NCI-H2227 (cell line): ENCODE data around the gene POSTN.
A peak's percentile ranks its signal among the peaks of the same experiment; 100 is the strongest.
"Not testable (repeated sequence)": the region's sequence is repeated elsewhere in the genome, so short reads cannot be mapped to it uniquely, and the experiment has no call there.

Experiments used
- DNase-seq: peaks from one replicate; lab custom pipeline; 2025; ENCODE audit not compliant: unreplicated experiment; lab: John Stamatoyannopoulos, UW

The POSTN gene

DNA sequence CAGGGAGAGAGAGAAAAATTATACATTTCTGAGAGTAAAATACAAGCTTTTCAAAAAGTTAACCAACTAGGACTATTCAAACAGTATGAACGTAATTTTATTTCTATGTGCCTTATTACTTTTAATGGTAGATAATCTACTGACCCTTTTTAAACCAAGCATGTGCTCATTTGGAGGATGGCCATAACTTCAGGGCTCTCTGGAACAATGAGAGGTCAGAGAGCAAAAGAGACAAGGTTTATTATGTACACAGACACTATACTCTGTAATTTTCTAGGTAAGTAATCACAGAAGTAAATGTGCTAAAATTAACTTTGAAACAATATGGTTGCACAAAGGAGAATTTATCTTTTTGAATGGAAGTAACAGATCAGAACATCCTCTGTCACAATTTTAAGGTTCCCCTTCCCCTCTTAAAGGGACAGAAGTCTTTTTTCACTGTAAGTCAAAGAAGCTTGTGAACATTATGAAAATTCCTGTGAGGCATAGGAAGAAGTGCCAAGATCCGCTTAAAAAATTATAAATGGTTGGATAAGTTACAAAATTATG, 1.0 kb downstream of the POSTN start:
- DNase-seq: peak; percentile 11

DNA sequence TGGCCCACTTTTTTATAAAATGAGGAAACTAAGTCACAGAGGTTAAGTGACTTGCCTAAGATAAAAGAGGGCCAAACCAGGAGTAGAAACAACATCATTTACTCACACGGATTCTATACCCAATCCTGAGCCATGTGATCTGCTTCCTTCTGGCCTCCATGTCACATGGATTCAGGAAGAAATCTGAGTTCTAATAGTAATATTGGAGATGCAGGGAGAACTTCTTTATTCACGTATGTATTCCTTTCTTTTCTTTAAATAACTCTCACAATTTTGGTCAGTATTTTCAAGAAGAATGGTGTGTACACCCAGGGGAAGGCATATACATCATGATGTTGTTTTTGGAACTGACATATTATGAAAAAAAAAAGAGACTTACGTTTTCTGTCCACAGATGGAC, 1.8 kb downstream of the POSTN start:
- DNase-seq: no peak

DNA sequence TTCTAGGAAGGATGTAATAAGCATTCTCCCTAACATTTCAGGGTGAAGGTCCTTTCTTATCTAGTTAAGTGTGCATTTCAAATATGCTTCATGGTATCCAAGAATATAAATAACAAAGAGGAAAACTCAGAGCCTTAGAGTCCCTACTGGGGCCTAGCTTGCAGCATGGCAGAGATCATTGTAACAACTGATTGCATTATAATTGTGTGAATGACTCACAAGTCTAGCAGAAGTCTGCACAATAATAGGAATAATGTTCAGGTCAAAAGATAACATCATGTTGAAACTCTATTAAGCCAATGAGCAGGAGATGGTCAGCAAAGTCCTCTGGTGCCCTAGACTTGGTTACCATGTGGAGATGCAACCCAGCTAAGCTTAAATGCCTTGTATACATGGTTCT, 3.4 kb downstream of the POSTN start:
- peak; percentile 6 for DNase-seq

DNA sequence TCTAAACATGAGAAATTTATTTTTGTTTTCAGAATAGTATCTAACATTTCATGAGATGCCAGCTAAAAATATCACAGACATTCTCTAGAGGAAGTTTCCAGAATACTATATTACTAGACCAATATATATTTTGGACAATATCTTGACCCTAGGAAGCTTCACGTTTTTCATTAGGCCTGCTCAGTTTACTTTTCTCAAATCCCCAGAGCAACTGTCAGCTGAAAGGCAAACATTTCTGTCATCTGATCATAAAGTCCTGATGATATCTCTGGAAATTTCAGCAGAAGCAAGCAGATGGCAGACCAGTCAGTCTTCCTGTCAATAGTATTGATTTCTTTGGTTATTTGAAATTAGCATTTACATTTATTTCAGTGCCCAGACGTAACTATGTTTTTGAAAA, 4.0 kb downstream of the POSTN start:
- DNase-seq: no peak

DNA sequence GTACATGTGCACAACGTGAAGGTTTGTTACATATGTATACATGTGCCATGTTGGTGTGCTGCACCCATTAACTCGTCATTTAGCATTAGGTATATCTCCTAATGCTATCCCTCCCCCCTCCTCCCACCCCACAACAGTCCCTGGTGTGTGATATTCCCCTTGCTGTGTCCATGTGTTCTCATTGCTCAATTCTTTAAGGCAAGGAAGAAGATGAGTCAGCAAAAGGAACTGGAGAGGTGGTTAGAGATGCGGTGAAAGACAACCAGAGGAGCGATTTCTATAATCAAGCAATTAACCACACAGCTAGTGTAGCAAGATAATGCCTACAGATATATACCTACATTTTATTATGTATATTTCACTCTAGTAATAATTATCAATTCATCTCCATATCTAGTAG, 9.2 kb downstream of the POSTN start:
- not testable (repeated sequence) for DNase-seq

DNA sequence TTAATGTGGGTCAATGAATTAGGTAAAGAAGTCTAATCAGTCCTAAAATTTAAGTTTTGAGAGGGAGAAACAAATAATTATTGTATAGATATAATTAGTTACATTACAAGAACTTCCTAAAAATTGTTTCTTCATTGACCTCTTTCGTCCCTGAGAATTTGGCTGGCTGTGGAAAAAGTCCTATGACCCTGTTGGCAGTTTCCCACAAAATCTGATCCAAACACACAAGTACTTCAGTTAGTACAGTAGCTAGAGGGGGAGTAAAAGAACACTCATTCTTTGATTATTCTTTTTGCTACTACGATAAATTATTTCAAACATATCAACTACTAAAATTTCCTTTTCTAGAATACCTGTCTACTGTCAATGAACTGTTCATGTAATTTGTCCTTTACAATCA, 11.3 kb downstream of the POSTN start:
- no peak for DNase-seq

DNA sequence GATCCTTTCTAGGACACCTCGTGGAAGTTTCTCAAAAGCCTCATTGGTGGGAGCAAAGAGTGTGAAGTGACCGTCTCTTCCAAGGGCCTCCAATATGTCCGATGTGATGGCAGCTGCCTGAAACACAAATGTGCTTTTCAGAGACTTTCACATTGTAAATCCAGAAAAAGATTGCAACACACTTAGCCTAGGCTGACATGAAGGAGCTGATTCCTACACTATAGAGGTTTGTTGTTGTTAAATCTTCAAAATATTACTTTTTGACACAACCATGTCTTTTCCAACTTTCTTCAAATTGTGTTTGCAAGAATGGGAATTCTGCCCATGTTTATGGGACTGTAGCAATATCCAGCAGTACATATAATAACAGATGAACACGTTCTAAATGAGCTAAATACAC, 12.4 kb downstream of the POSTN start:
- DNase-seq: no peak

DNA sequence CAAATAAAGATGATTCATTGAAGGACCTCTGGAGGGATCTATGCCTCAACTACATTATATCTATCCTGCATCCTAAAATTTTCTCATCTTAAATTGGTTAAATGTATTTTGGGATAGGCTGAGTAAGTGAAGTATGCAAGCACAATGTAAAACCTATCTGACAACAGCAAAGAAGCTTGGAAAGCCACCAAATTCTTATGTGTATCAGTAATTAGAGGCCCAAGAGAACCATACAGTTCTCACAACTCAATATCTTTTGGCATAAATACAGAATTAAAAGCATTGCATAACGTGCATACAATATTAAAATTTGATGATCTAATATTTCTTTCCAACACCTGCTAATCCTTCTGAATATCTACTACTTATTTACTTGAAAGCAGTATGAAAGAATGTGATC, 13.0 kb downstream of the POSTN start:
- DNase-seq: no peak

DNA sequence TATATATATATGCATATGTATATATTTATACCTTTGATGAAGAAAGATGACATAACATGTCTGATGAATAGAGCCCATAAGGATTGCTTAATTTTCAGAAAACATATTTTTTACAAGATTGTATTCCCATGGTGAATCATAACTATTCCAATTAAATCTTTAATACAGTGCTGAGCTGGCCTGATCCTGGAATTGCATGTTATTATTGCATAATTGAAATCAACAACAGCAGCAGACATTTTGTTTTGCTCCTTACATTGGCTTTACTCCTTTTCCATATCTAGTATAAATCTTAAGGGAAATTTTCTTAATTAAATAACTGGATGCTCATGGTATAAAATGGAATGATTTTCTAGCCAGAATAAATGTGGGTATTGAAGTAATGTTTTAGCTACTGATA, 22.0 kb downstream of the POSTN start:
- no peak for DNase-seq

DNA sequence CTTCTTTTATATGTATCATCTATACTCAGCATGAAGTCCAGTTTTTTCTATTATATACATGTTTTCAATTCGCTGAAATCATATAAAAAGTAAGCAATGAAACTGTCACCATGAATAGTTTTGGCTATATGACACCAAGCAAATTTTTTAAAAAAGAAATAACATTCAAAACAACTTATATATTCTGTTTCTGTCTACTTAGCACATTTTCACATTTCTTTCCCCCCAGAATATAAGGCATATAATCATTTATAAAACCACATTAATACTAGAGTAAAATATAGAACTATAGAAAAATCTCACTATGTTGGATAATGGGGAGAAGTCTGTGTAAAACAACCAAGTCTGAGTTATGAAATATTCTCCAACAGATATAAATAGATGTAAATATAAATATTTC, 33.1 kb downstream of the POSTN start:
- DNase-seq: no peak

DNA sequence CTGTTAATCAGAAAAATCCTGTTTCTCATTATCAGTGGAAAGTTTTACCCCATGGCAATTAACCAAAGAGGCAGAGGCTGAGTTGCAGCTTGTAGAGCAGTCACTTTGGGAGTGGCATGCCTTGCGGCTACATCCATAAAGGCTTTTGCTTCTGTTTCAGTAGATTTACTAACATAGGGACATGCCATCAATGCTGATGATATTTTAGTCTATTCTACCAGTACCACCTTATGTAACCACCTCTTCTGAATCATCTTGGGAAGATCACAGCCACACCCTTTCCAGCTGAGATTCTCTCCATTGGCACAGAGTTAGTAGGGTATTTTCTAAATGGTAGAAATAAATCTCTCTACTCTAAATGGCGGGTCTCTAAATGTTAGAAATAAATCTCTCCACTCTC, 37.5 kb downstream of the POSTN start:
- DNase-seq: no peak

DNA sequence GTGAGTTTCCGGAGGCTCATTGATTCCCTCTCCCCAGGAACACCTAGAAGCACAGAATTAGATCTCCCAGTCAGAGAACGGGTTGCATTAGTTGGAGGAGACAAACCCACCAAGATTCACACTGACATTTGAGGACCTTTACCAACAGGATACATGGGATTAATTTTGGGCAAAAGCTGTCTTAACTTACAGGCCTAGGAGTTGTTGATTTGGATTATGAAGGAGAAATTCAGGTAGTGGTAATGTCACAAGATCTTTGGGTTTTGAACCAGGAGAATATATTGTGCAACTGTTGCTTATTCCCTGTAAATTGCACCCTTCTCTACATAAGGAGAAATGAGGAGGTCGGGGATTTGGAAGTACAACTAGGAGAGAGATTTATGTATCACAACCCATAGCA, 38.0 kb downstream of the POSTN start:
- DNase-seq: no peak

DNA sequence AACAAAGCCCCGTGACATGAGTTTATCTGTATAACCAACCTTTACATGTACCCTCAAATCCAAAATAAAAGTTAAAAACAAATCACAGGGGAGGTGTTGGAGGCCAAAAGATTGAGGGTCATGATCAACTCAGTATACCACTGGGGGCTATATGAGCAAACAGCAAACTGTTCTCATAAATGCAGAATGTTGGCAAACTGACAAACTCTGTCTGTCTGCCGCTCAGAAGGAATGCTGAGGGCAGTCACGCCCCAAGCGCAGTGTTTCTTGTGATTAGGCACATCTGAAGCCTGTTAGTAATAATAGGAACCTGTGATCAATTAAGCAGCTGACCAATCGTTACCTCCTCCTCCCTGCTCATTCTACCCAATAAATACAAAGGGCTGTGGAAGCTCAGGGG, 39.8 kb downstream of the POSTN start:
- not testable (repeated sequence) for DNase-seq

DNA sequence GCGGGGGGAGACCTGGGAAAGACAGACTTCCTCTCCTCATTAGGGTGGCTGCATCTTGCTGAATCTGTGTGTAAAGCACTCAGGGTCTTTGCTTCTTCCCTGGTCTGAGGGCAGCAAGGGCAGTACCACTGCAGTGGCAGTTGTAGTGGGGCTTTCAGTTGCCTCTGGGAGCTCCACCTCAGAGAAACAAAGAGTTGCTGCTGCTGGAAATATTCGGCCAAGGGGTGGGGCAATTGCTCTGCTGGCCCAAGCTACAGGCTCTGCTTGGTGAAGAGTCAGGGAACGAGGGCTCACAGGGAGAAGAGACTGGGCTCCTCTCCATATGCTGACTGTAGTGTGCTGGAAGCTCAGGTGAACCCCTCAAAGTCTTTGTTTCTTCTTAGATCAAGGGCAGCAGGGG, 52.5 kb downstream of the POSTN start:
- no peak for DNase-seq

DNA sequence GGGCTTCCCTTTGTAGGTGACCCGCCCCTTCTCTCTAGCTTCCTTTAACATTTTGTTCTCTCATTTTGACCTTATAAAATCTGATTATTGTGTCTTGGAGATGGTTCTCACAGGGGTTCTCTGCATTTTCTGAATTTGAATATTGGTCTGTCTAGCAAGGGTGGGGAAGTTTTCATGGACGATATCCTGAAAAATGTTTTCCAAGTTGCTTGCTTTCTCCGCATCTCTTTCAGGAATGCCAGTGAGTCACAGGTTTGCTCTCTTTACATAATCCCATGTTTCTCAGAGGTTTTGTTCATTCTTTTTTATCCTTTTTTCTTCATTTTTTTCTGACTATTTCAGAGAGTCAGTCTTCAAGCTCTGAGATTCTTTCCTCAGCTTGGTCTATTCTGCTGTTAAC, 53.6 kb downstream of the POSTN start:
- no peak for DNase-seq

DNA sequence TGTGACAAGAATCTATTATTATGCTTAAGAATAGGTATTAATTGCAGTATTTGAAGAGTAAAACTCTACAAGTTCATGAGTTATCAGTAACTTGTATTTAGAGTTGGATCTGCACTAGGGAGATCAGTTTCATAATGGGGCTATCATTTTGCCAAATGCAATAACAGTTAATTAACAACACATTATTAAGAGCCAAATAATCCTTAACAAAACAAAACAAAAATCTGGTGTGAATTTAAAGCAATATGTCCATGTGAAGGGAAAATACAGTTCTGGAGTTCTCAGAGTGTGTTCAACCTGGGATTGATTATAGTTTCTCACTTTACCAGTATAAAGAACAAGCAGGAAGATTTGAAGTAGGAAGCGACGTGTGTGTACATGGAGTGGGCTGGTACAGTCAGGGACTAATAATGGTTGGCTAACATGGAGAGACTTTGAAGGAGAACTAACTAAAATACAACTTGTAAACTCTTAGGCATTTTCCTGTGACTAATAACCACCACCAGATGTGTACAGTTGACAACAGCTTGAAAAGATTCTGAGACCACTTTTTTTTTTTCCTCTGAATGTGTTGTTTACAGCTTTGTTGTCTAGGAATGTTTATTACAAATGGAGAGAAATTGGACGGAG, 58.5 kb downstream of the POSTN start:
- DNase-seq: no peak

DNA sequence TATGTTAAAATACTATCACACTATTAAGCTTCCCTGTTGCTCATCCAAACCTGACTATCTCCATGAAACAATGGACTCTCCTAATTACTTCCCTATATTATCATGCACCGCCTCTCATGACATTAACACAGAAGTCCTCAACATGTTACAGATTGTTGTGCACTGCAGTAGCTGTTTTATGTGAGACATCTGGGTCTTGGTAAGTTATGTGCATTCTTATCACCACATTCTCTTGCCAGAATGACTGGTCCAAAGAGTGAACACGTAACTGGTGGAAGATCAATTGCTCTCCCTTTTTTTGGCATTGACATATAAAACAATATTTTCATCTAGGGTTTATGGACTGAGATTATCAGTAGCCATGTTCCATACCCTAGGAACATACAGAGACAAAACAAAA, 59.4 kb downstream of the POSTN start:
- no peak for DNase-seq

DNA sequence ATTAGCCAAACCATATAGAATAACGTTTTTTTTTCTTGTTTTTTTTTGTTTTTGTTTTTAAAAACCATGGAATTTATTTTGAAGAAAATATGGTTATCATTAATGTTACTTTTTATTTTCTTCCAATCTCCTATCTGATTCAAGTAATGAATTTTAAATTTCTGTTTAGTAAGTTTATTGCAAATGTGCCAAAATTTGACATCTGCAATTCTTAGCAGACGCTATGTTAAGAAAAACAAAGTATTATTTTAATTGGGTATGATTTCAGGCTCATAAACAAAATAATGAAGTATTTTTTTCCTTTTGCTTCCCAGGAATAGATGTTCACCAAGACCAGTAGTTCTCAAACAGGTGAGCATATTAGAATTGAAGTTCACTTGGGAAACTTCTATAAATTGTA, 63.1 kb downstream of the POSTN start:
- no peak for DNase-seq

DNA sequence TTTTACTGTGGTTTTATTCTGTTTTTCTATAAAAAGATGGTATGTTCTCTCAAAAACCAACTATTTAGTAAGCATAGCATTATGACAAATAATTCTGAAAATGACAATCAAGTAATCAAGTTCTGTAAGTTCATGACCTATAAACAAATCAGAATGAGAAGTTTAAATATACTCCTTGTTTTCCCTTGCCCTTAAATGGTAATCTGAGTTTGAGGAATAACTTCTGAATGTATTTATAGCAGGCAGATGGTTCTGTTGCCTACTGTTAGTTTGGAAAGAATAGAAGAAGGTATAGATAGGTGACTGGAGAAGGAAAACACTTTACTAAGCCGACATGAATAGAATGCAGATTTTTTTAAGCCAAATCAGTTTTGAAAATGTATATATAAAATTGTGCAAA, 63.9 kb downstream of the POSTN start:
- no peak for DNase-seq

DNA sequence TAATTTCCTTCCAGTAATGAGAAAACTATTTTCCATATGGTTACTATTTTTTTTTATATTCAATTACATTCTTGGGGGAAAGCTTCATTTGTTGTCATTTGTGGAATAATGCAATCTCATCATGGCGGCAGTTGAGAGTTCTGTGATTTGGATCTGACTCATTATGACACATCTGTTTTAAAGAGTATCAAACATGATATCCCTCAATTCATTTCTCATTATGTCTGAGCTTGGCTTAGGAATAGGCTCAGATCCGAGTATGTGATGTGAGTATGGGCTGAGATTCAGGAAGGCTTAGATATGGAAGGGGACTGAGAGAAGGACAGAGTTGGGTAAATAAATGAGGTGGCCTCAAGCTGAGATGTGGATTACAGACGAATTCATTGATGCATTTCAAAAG, 64.4 kb downstream of the POSTN start:
- DNase-seq: no peak

DNA sequence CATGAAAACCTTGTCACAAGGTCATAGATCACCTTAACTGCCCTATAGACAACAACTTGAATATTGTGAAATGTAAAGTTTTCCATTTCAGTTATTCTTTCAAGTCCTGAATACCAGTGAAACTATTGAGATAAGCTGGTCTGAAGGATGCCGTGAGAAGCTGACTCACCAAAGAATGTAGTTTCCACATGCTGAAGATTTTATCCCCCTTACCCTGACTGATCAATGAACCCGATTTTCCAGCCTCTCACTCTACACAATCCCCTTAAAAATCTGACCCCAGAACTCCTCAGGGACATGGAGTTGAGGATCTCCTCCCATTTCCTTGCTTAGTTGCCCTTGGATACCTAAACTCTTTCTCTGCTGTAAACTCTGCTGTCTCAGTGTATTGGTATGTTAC, 67.5 kb downstream of the POSTN start:
- DNase-seq: no peak

DNA sequence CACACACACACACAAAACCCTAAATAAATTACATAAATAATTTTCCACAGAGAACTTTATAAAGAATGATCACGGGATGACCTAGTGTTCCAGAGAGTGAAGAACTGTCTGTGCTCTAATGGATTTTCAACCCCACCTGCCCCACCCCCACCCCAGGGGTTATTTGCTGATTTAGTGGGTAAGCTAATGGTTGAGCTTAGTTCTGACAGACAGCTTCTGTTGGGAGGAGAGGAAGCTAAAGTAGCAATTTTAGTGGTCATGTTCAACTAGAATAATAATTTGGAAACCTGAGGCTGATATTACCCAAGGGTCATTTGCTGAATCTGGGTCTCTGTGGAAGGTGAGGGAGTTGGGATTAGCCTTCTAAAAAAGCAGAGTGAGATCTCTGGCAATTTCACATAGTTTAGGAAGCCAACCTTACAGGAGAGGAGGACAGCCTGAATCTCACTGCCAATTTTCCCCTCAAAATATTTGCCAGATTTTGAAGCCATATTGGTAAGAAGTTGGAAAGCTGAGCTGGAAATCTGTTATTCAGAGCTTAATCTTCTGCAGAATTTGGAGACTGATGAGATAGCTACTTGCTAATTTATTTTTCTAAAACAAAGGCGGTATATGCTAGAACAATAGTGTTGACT, 68.7 kb downstream of the POSTN start:
- DNase-seq: no peak
